ENCODE results near the gene NFIB.

Gene NFIB

DNA sequence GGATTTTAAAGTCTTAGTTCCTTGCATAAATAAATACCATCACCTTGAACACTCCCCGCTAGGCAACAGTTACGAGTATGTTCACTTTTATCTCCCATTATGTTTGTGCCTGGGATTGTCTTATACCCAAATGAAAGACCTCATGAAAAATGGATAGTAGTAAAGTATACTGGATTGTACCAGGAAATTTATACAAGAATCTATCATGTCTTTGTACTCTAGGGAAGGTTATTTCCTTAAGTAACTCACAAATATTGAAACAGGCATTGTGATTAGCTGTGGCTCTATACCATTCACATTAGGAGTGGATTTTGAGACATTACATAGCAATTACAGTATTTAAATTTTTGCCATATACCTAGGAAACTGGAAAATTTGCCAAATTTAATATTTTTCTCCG lies 24.0 kb downstream of the NFIB start:
- Histone ChIP-seq H3K27ac (no peak overlapping the region), H3K36me3 (no peaks in the 10 kb centered on the region), H3K9me3 (ENCODE audit: severe bottlenecking) (no peaks in the 10 kb centered on the region), H3K4me3 (ENCODE audit: low read depth, low read length) (no peak overlapping the region), H3K27me3 (ENCODE audit: insufficient read depth, low read depth, severe bottlenecking) (no peaks in the 10 kb centered on the region)
- TF ChIP-seq, protein P1, sequence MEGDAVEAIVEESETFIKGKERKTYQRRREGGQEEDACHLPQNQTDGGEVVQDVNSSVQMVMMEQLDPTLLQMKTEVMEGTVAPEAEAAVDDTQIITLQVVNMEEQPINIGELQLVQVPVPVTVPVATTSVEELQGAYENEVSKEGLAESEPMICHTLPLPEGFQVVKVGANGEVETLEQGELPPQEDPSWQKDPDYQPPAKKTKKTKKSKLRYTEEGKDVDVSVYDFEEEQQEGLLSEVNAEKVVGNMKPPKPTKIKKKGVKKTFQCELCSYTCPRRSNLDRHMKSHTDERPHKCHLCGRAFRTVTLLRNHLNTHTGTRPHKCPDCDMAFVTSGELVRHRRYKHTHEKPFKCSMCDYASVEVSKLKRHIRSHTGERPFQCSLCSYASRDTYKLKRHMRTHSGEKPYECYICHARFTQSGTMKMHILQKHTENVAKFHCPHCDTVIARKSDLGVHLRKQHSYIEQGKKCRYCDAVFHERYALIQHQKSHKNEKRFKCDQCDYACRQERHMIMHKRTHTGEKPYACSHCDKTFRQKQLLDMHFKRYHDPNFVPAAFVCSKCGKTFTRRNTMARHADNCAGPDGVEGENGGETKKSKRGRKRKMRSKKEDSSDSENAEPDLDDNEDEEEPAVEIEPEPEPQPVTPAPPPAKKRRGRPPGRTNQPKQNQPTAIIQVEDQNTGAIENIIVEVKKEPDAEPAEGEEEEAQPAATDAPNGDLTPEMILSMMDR (IDR thresholded peaks at IDR 0.05; ENCODE audit: low read depth, low read length), result no peak
- no peak for DNase-seq

DNA sequence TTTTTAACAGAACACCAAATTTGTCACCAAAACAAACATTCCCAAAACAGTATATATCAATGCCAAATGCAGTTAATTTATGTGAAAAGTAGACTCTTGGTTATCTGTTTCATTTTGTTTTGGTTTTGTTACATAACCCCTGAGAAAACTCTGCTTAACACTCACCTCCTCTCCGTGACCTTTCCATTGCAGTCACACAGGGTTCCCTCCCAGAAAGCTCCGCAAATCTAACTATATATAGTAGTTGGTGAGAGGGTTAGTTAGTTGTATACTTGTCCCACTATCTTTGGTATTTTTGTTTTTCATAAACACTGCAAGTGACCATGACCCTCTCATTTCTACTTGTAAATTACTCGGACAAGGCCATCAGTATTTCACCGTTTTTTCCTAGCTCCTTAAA lies 25.5 kb downstream of the NFIB start:
- Histone ChIP-seq H3K4me3 (ENCODE audit: low read depth, low read length) (no peak overlapping the region), H3K27ac (no peak overlapping the region), H3K9me3 (ENCODE audit: severe bottlenecking) (no peaks in the 10 kb centered on the region), H3K36me3 (no peaks in the 10 kb centered on the region), H3K27me3 (ENCODE audit: insufficient read depth, low read depth, severe bottlenecking) (no peaks in the 10 kb centered on the region)
- TF ChIP-seq, protein P1 (IDR thresholded peaks at IDR 0.05; ENCODE audit: low read depth, low read length), result no peak
- no peak for DNase-seq

DNA sequence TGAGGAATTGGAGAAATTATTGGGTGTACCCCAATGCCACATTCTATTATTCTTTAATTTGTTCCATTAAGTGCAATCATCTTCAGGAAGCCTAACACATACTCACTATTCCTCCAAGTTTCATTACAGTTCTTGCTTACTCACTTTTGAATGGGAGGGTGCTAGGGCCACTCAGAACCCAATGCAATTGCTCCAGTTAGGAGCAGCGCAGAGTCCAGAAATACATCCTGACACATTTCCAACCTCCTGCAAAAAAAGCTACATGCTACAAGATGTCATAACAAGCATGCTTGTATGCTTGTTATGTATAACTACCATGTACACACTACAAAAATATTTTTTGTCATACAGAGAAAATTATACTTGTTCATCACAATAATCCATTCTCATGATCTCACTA lies 27.8 kb downstream of the NFIB start:
- no peaks in the 10 kb centered on the region for H3K27me3 ChIP-seq (ENCODE audit: insufficient read depth, low read depth, severe bottlenecking)
- no peak overlapping the region for H3K27ac ChIP-seq
- H3K9me3 ChIP-seq (ENCODE audit: severe bottlenecking), result no peaks in the 10 kb centered on the region
- no peak overlapping the region for H3K4me3 ChIP-seq (ENCODE audit: low read depth, low read length)
- no peaks in the 10 kb centered on the region for H3K36me3 ChIP-seq
- TF ChIP-seq, protein P1 (IDR thresholded peaks at IDR 0.05; ENCODE audit: low read depth, low read length), result no peak
- no peak for DNase-seq

DNA sequence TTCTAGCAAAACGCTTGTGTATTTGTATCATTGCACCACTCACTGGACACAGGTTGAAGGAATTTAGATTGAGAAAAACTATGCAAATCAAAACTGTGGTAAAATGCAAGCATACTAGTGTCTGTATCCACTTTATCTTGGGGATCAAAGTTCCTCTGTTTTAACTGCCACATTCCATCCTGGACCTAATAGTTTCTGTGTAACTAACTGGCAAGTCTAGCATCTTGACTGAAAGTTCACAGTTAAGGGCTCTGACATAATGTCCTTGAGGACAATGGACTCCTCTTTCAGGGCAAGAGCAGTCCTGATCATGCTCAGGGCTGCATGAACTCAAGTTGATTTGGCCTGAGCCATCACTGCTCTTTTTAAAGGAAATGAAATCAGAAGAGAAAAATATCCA lies 30.7 kb downstream of the NFIB start:
- DNase-seq, result no peak
- Histone ChIP-seq H3K27ac (no peak overlapping the region), H3K9me3 (ENCODE audit: severe bottlenecking) (no peaks in the 10 kb centered on the region), H3K4me3 (ENCODE audit: low read depth, low read length) (no peak overlapping the region), H3K27me3 (ENCODE audit: insufficient read depth, low read depth, severe bottlenecking) (no peaks in the 10 kb centered on the region), H3K36me3 (no peaks in the 10 kb centered on the region)
- TF ChIP-seq, protein P1 (IDR thresholded peaks at IDR 0.05; ENCODE audit: low read depth, low read length), result no peak

DNA sequence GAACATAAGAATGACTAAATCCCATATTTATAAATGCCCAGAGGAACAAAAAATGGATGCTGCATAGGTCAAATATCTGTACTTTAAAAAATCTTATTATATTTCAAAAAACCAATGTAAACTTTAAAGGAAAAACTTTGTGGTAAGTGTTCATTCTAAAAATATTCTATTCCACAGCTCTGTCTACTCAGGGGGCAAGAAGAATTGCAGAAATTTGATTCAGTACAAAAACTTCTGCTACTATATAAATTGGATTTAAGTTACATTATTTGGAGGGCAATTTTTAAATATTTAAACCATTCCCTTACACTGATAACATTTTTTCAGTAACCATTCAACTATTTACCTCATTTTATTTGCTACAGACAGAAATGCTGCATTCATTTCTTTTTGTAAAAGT lies 32.1 kb downstream of the NFIB start:
- TF ChIP-seq, protein P1 (IDR thresholded peaks at IDR 0.05; ENCODE audit: low read depth, low read length), result no peak
- no peak overlapping the region for H3K4me3 ChIP-seq (ENCODE audit: low read depth, low read length)

DNA sequence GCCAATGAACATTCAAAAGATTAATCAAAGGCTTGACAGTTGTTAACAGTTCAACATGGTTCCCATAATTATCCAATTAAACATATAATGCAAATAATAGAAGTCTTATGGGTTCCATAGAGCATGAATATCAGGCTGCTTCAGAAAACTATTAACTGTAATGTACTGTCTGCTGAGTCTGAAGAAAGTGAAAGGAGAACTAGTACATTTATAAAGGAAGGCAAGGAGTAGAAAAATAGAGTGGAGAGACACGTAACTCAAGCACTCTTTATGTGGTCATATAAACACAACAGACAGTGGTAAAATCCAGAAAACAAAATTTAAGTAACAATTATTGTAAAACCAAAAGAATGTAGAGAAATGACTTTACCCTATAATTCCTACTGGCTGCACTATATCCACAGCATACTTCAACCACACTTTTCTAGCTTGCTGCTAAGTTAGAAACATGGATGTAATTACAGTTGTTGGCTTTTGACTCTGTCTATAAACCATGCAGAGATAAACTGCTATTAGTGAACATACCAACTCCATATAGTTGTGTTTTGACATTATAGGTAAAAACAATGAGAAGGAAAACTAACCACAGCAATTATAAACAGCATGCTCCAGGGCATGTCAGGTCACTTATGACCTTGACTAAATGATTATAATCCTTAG lies 32.7 kb downstream of the NFIB start:
- Histone ChIP-seq H3K9me3 (ENCODE audit: severe bottlenecking) (no peaks in the 10 kb centered on the region), H3K36me3 (no peaks in the 10 kb centered on the region)

More for the DNA sequence above, 32.1 kb downstream of the NFIB start:
- Histone ChIP-seq H3K9me3 (ENCODE audit: severe bottlenecking) (no peaks in the 10 kb centered on the region), H3K36me3 (no peaks in the 10 kb centered on the region), H3K27me3 (ENCODE audit: insufficient read depth, low read depth, severe bottlenecking) (no peaks in the 10 kb centered on the region), H3K27ac (no peak overlapping the region)
- DNase-seq, result no peak

More for the DNA sequence above, 32.7 kb downstream of the NFIB start:
- H3K27me3 ChIP-seq (ENCODE audit: insufficient read depth, low read depth, severe bottlenecking), result no peaks in the 10 kb centered on the region
- no peak overlapping the region for H3K4me3 ChIP-seq (ENCODE audit: low read depth, low read length)
- TF ChIP-seq, protein P1 (IDR thresholded peaks at IDR 0.05; ENCODE audit: low read depth, low read length), result no peak
- DNase-seq, result no peak
- H3K27ac ChIP-seq, result no peak overlapping the region

Data from WERI-Rb-1 (cell line).